ENCODE data around the gene PKP1. TPM values are rescaled to one million over a fixed set of nuclear protein-coding genes. Genes with fewer than 3 reads are reported as not detected.
A peak's percentile ranks its signal among the peaks of the same experiment; 100 is the strongest.

Gene PKP1
- total and polyA plus RNA-seq, 8 donors, result 0.17 to 2.8 (median 0.20) TPM

GRCh38 chr1:201360901-201361651 is 77.8 kb downstream of the PKP1 start:
- DNase-seq (peak in 1 of 4 donors; percentile 68), ATAC-seq (no peak)
- TF ChIP-seq, protein P1, sequence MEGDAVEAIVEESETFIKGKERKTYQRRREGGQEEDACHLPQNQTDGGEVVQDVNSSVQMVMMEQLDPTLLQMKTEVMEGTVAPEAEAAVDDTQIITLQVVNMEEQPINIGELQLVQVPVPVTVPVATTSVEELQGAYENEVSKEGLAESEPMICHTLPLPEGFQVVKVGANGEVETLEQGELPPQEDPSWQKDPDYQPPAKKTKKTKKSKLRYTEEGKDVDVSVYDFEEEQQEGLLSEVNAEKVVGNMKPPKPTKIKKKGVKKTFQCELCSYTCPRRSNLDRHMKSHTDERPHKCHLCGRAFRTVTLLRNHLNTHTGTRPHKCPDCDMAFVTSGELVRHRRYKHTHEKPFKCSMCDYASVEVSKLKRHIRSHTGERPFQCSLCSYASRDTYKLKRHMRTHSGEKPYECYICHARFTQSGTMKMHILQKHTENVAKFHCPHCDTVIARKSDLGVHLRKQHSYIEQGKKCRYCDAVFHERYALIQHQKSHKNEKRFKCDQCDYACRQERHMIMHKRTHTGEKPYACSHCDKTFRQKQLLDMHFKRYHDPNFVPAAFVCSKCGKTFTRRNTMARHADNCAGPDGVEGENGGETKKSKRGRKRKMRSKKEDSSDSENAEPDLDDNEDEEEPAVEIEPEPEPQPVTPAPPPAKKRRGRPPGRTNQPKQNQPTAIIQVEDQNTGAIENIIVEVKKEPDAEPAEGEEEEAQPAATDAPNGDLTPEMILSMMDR (IDR thresholded peaks at IDR 0.05), result no peak
- H3K36me3 ChIP-seq, result no peaks in the 10 kb centered on the region
- no peak overlapping the region for H3K4me3 ChIP-seq
- no peaks in the 10 kb centered on the region for H3K4me1 ChIP-seq
- no peaks in the 10 kb centered on the region for H3K9me3 ChIP-seq
- no peaks in the 10 kb centered on the region for H3K27me3 ChIP-seq
- intact Hi-C loops (cut with DNase I), result loop anchor here in 1 of 2 donors (5.0 kb wide), 1 partner anchor 104 kb away; no protein-coding TSS in a partner anchor
- H3K27ac ChIP-seq, result no peak overlapping the region

- ATAC-seq, result peak; percentile 86
- Histone ChIP-seq H3K36me3 (no peaks in the 10 kb centered on the region), H3K9me3 (no peaks in the 10 kb centered on the region), H3K27me3 (no peaks in the 10 kb centered on the region), H3K4me3 (no peak overlapping the region), H3K27ac (no peak overlapping the region), H3K4me1 (no peaks in the 10 kb centered on the region)
- intact Hi-C loops (cut with DNase I), result loop anchor here in 1 of 2 donors (5.0 kb wide), 1 partner anchor 105 kb away; no protein-coding TSS in a partner anchor
- DNase-seq, result peak in 2 of 4 donors; percentile 53 to 68
- TF ChIP-seq, protein P1 (IDR thresholded peaks at IDR 0.05), result peak; percentile 72 to 78
Observed at GRCh38 chr1:201361652-201362504, 78.6 kb downstream of the PKP1 start.

DNA sequence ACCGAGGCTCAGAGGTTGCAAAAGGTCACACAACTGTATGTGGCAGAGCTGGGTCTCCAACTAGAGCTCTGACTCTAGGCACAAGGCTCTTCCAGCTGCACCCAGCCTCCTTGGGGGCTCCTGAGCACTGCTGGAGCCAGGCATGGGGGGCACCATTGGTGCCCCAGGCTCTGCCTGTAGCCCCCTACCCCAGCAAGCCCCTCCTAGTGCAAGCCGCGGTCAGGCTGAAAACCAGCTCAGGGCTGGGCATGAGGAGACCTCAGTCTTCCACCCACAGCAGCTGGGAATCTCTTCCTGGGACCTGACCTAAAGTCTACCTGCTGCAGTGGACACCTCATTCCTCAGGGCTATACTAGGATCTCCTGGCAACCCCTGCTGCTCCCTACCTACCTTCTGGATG is 79.6 kb downstream of the PKP1 start:
- TF ChIP-seq, protein P1 (IDR thresholded peaks at IDR 0.05), result no peak
- no peak overlapping the region for H3K27ac ChIP-seq
- H3K4me3 ChIP-seq, result no peak overlapping the region
- DNase-seq, result peak in 1 of 4 donors; percentile 31
- no peaks in the 10 kb centered on the region for H3K9me3 ChIP-seq
- intact Hi-C loops (cut with DNase I), result loop anchor here in 1 of 2 donors (5.0 kb wide), 1 partner anchor 106 kb away; no protein-coding TSS in a partner anchor
- H3K27me3 ChIP-seq, result no peaks in the 10 kb centered on the region
- ATAC-seq, result no peak
- no peaks in the 10 kb centered on the region for H3K4me1 ChIP-seq
- no peaks in the 10 kb centered on the region for H3K36me3 ChIP-seq

DNA sequence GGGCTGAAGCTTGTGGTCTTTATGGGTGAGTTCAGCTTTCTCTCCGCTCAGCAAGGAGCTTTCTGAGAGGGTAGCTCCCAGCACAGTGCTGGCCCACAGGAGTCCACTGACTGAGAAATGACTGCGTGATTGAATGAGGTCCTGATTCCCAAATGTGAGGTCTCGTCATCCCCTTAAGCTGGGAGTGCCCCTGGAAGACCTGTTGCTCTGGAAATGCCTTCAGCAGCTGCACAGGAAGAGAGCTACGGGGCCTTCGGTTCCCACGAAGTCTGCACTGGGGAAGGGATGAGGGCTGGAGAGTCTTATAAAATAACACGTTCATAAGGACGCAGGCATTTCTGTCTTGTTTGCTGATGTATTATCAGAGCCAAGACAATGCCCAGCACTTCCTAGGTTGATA is 80.2 kb downstream of the PKP1 start:
- H3K27ac ChIP-seq, result no peak overlapping the region
- H3K27me3 ChIP-seq, result no peaks in the 10 kb centered on the region
- intact Hi-C loops (cut with DNase I), result loop anchor here in 1 of 2 donors (5.0 kb wide), 1 partner anchor 106 kb away; no protein-coding TSS in a partner anchor
- ATAC-seq (no peak), DNase-seq (peak in 1 of 4 donors; percentile 3)
- H3K4me3 ChIP-seq, result no peak overlapping the region
- H3K4me1 ChIP-seq, result no peaks in the 10 kb centered on the region
- no peaks in the 10 kb centered on the region for H3K9me3 ChIP-seq
- TF ChIP-seq, protein P1 (IDR thresholded peaks at IDR 0.05), result no peak
- no peaks in the 10 kb centered on the region for H3K36me3 ChIP-seq

GRCh38 chr1:201364808-201365105 is 81.5 kb downstream of the PKP1 start:
- Histone ChIP-seq H3K27ac (no peak overlapping the region), H3K4me3 (no peak overlapping the region), H3K36me3 (no peaks in the 10 kb centered on the region), H3K9me3 (no peaks in the 10 kb centered on the region), H3K27me3 (peaks cover 0 to 5% of the 10 kb centered on the region in 2 donors), H3K4me1 (no peaks in the 10 kb centered on the region)
- ATAC-seq (no peak), DNase-seq (peak in 1 of 4 donors; percentile 26)
- intact Hi-C loops (cut with DNase I), result loop anchor here in 1 of 2 donors (5.0 kb wide), 1 partner anchor 107 kb away; no protein-coding TSS in a partner anchor
- TF ChIP-seq, protein P1 (IDR thresholded peaks at IDR 0.05), result no peak

Measured in left lung (tissue), 10 donors.